Suprapubic skin (tissue), 4 donors: ENCODE data around the gene TIMM44.

Source experiments
- EP300 ChIP-seq: sonication (generic); formaldehyde crosslinking; IDR thresholded peaks from one replicate; pipeline ENCODE4 v1.6.1; 2017; ENCODE audit warnings: antibody characterized with exemption
- POLR2A ChIP-seq, 2 donors: fragments of 450-650 bp; IDR thresholded peaks; one replicate each; pipeline ENCODE4 v1.6.1; 2017; ENCODE audit warnings: antibody characterized with exemption in 2 of 2, mild to moderate bottlenecking in 2 of 2, moderate library complexity in 2 of 2
- POLR2AphosphoS5 ChIP-seq, 3 donors: sonication (generic); formaldehyde crosslinking; IDR thresholded peaks; one replicate each; pipeline ENCODE4 v1.6.1; 2017; ENCODE audit warnings: antibody characterized with exemption in 3 of 3

- TF ChIP-seq POLR2A (IDR thresholded peaks at IDR 0.05) (no peak), EP300 (no peak), POLR2AphosphoS5 (IDR thresholded peaks at IDR 0.05) (no peak)
Observed at GRCh38 chr19:7888826-7889217, 54.6 kb downstream of the TIMM44 start.
